GM18498 (cell line): ENCODE results near the gene HERC3.
"Not testable (repeated sequence)": the region's sequence is repeated elsewhere in the genome, so short reads cannot be mapped to it uniquely, and the experiment has no call there.

Experiments
- ATAC-seq: cut with Tn5 transposase; IDR thresholded peaks from one replicate; pipeline ENCODE4 v1.9.1; 2021; ENCODE audit warnings: mild to moderate bottlenecking, moderate library complexity; ENCODE audit not compliant: unreplicated experiment

The HERC3 gene

GRCh38 chr4:88606832-88607231 lies 14.6 kb downstream of the HERC3 start:
- ATAC-seq: no peak

- ATAC-seq: no peak
These were observed 17.1 kb downstream of the HERC3 start for GRCh38 chr4:88609387-88609786.

DNA sequence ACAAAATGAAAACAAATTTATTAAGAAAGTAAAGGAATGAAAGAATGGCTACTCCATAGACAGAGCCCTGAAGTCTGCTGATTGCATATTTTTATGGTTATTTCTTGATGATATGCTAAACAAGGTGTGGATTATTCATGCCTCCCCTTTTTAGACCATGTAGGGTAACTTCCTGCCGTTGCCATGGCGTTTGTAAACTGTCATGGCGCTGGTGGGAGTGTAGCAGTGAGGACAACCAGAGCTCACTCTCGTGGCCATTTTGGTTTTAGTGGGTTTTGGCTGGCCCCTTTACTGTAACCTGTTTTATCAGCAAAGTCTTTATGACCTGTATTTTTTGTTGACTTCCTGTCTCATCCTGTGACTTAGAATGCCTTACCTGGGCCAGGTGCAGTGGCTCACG lies 17.5 kb downstream of the HERC3 start:
- not testable (repeated sequence) for ATAC-seq

- no peak for ATAC-seq
These were observed 18.5 kb downstream of the HERC3 start for GRCh38 chr4:88610771-88611170.

DNA sequence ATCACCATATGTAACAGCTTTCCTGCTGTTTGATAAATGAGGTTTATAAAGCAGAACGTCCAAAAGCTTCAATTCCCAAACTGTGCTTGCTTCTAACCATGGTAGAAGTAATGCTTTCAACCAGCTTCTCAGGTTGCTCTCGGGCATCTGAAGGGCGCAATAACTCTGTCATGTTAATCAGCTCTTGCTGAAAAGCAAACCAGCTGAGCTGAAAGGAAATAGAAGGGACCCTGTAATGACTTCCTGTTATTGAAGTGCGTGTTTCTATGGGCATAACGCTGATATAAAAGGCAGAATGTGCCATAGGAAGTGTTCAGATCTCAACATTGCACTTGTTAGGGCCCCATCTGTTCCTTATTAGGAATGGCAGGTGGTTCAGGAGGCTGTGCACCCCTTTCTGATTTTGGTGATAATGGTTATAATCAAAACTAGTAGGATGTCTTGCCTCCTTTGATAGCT lies 21.2 kb downstream of the HERC3 start:
- peak; percentile 61 for ATAC-seq

DNA sequence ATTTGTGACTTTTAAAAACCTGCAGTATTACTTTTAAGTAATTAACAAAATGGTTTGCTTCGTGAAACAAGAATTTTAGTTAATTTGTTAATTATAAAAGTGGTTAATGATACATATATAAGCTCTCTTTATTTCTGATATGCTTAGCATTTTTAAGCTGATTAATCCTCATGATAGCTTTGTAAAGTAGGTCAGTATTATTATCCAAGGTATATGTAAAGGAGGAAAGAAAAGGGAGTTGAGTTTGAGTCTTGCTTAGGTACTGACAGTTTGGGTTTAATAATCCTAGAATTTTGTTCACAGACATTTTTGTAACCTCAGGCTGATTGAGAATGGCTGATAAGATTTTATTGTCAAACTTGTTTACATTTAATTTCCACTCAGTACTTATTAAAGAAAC lies 21.8 kb downstream of the HERC3 start:
- no peak for ATAC-seq

- no peak for ATAC-seq
These were observed 24.2 kb downstream of the HERC3 start for GRCh38 chr4:88616275-88617150.

DNA sequence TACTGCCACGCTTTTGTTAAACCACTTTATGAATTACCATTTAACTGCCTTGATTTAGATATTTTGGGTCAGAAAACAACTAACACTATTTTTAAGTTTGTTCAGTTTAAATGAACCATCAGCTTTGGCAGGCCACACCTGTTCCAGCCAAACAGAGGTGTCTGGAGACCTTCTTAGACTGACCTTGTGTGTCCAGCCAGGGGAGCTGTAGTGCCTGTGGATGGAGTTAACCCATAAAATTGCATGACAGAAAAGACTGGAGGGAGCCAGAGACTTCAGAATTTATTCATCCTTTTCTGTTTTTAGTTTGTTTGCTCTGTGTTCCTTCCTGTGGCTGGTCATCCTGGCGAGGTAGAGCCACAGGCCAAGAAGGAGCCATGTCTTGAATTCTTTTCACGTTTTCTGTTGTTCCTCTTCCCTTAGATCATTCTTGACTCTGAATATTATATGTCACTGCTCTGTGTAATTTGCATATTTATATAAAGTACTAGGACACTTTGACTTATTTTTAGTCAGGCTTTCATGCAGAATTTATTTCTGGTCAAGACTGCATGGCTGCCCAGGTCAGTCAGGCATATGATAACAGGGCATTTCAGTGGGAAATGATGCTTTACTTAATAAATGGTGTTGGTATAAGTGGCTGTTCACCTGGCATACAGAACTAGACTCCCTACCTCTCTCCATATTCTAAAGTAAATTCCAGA lies 26.7 kb downstream of the HERC3 start:
- ATAC-seq: no peak

GRCh38 chr4:88619971-88620370 lies 27.7 kb downstream of the HERC3 start:
- no peak for ATAC-seq

DNA sequence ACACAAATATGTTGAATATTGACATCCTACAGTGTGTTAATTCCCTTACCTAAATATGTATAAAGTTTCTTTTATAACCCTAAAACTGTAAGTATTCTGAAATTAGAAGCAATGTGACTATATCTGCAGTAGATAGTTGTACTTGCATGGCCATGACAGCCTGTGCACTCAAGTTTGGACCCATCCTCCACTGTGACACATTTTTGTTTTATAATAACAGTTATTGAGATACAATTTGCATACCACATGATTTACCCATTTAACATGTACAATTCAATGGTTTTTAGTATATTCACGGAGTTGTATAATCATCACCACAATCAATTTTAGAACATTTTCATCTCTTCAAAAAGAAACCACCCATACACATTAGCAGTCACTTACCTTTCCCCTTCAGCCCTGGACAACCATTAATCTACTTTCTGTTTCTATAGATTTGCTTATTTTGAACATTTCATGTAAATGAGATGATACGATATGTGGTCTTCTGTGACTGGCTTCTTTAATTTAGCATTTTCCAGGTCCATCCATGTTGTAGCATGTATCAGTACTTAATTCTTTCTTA lies 29.6 kb downstream of the HERC3 start:
- no peak for ATAC-seq

DNA sequence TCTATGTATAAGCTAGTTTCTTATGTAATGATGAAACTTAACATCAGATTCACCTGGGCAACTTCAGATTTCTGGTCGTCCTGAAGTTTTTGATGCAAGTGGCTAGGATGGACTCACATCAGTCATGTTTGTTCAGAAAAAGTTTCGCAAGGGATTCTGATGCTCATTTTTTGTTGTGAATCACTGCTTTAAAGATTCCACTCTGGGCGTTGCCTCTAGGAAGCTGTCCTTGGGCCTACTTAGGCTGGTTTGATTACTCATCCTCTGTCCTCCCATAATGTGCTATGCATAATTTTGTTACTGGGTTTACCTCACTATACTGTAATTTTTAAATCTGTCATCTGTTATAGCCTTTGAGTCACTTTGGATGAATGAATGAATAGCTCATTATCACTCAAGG lies 30.8 kb downstream of the HERC3 start:
- no peak for ATAC-seq

DNA sequence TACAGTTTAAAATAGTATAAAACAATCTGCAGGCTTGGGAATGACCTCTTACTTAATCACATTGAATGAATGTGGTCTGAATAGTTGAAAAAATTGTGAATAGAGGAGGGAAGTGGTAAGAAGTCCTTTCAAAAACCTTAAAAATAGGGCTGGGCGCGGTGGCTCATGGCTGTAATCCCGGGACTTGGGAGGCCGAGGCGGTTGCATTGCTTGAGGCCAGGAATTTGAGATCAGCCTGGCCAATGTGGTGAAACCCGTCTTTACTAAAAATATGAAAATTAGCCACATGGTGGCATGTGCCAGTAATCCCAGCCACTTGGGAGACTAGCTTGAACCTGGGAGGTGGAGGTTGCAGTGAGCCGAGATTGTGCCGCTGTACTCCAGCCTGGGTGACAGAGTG lies 36.5 kb downstream of the HERC3 start:
- ATAC-seq: no peak

- ATAC-seq: no peak
These were observed 37.5 kb downstream of the HERC3 start for GRCh38 chr4:88629826-88630225.

DNA sequence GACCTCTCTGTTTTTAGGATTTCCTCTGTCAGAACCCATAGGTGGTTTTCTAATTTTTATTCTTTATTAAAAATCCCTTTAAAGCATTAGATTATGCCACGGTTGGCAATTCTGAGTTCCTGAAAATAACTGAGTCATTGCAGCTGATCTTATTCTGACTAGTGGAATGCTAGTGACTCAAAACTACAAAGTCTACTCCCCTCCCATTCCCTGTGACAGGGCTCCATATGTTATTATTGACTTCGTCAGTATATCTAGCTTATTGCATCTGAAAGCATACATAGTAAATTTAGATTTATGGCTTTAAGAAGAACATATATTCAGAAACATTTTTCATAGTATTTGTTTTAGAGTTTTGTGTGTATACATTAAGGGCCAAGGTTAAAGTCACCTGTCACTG lies 38.5 kb downstream of the HERC3 start:
- no peak for ATAC-seq

- no peak for ATAC-seq
These were observed 51.7 kb downstream of the HERC3 start for GRCh38 chr4:88643932-88644331.

- no peak for ATAC-seq
These were observed 53.7 kb downstream of the HERC3 start for GRCh38 chr4:88645994-88646393.

DNA sequence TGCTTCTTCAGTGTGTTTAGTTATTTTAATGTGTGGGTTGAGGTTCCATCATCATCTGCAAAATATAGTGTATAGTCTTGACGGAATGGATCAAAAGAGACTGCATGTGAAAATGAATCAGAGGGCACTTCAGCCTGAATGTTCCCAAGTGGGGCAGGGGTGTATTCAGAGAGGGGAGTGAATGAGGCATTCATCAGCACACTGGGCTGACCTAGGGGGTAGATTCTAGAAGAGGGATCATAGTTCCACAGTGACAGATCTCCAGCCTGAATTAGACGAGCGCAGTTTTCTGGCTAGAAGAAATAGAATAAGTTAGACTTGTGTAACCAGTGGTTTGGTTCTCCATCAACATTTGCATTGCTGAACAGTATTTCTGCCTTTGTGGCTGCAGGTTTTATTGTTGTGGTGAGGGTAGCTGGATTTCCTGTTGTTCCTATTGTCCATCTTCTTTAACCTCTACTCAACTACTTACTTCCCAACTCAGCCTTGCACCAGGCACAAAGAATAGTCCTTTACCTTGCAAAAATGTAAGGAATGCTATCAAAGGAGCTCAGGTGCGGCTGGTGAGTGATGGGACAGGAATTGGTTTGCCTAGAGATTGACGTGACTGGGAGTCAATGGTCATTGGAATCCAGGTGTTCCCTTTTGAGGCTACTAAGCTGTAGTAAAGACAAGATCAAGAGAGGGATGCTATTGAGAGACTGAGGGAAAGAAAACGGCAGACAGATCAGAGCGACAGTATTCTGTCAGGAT lies 54.4 kb downstream of the HERC3 start:
- ATAC-seq: no peak

- no peak for ATAC-seq
These were observed 57.4 kb downstream of the HERC3 start for GRCh38 chr4:88649716-88650115.

- no peak for ATAC-seq
These were observed 61.2 kb downstream of the HERC3 start for GRCh38 chr4:88653371-88653946.

GRCh38 chr4:88655226-88655625 lies 62.9 kb downstream of the HERC3 start:
- no peak for ATAC-seq
